Liver (tissue), 3 donors: ENCODE results near the gene NKX2-4.

Source experiments
- CTCF ChIP-seq: fragments of 150-350 bp; IDR thresholded peaks from 2 replicates; pipeline ENCODE4 v1.5.1; 2017; ENCODE audit warnings: improper control_type of control experiment, low read depth, low read length; ENCODE audit not compliant: missing input control
- RXRA ChIP-seq, 2 donors: IDR thresholded peaks; 2 replicates each; pipeline ENCODE4 v1.6.1; 2017 to 2018; ENCODE audit warnings: antibody characterized with exemption in 2 of 2, mild to moderate bottlenecking in 1 of 2
- ZBTB33 ChIP-seq: IDR thresholded peaks from 2 replicates; pipeline ENCODE4 v1.6.1; 2016; ENCODE audit warnings: antibody characterized with exemption
- donor health status: healthy.
- donor health status: healthy.

- TF ChIP-seq CTCF = no peak
- TF ChIP-seq RXRA (IDR thresholded peaks at IDR 0.05) = no peak
- no peak for TF ChIP-seq ZBTB33
Measured at GRCh38 chr20:21395051-21395665, 2.2 kb downstream of the NKX2-4 start.
